HG02840 (cell line): Measurements from ENCODE around the gene LMBR1L.

Source experiments
- ATAC-seq: cut with Tn5 transposase; IDR thresholded peaks from one replicate; pipeline ENCODE4 v1.9.1; 2021; ENCODE audit warnings: mild to moderate bottlenecking, moderate library complexity, moderate number of reproducible peaks; ENCODE audit not compliant: unreplicated experiment, low FRiP score

Gene LMBR1L

GRCh38 chr12:49055092-49055491 lies 55.6 kb downstream of the LMBR1L start:
- ATAC-seq, result no peak

GRCh38 chr12:49054524-49054923 lies 56.1 kb downstream of the LMBR1L start:
- no peak for ATAC-seq

GRCh38 chr12:49054096-49054495 lies 56.6 kb downstream of the LMBR1L start:
- no peak for ATAC-seq

GRCh38 chr12:49052451-49053208 lies 58.0 kb downstream of the LMBR1L start:
- ATAC-seq, result no peak

GRCh38 chr12:49051777-49052438 lies 58.7 kb downstream of the LMBR1L start:
- no peak for ATAC-seq

- no peak for ATAC-seq
Measured at GRCh38 chr12:49051373-49051764, 59.3 kb downstream of the LMBR1L start.

- no peak for ATAC-seq
Measured at GRCh38 chr12:49050507-49051372, 59.9 kb downstream of the LMBR1L start.

GRCh38 chr12:49049566-49050224 lies 61.0 kb downstream of the LMBR1L start:
- ATAC-seq, result no peak

- ATAC-seq, result no peak
Measured at GRCh38 chr12:49048953-49049352, 61.7 kb downstream of the LMBR1L start.
